HepG2 (cell line): Measurements from ENCODE around the gene KDM8. TPM values are rescaled to one million over a fixed set of nuclear protein-coding genes. Genes with fewer than 3 reads are reported as not detected.

Experiments
- ATAC-seq: fragments of 200-7000 bp; cut with Tn5 transposase; 3 replicates; pipeline ENCODE4 v1.9.1; 2020; ENCODE audit warnings: mild to moderate bottlenecking, moderate library complexity
- BruUV-seq: library from RNA; stranded (reverse); fragments of 400-500 nt; replicated peaks from 2 replicates; lab custom pipeline; 2021; lab: Mats Ljungman, UMichigan
- CTCF ChIA-PET: fragments of 300-600 bp; formaldehyde crosslinking; extraction: SDS; loops from one replicate; lab custom pipeline; 2021; ENCODE audit warnings: low total read pairs, inconsistent platforms, low intra/inter-chr PET ratio; lab: Yijun Ruan, JAX
- POLR2A ChIA-PET: fragments of 350-600 bp; sonication (Branson Sonifier 250); formaldehyde crosslinking; loops from one replicate; lab custom pipeline; 2020; ENCODE audit warnings: antibody characterized with exemption, inconsistent platforms; lab: Yijun Ruan, JAX
- DNase-seq: peaks from one replicate; pipeline ENCODE4 v3.0.0-alpha.2; 2015; ENCODE audit warnings: low spot score
- FAIRE-seq: peaks from 3 replicates; lab custom pipeline; 2011; peaks lifted over from hg19 to GRCh38; lab: Jason Lieb, UNC
- H2AFZ ChIP-seq: one replicate; pipeline ENCODE4 v1.6.1; 2011; ENCODE audit warnings: low read length, inconsistent platforms
- H3K27ac ChIP-seq: fragments of 300-600 bp; 3 replicates; pipeline ENCODE4 v1.8.0; 2011; ENCODE audit warnings: mixed run types, mild to moderate bottlenecking, mixed read lengths, low read length, inconsistent platforms; ENCODE audit not compliant: insufficient read depth; ENCODE audit errors: extremely low read length
- H3K27me3 ChIP-seq, 2 experiments: fragments of 200-600 bp in 1 of 2; 2 replicates in 1 of 2; 3 replicates in 1 of 2; pipeline versions ENCODE4 v1.6.0 to v1.8.0; 2011; ENCODE audit warnings: low read length in 2 of 2, mild to moderate bottlenecking in 2 of 2, moderate library complexity in 2 of 2, inconsistent platforms in 1 of 2; ENCODE audit not compliant: insufficient read depth in 2 of 2, control insufficient read depth in 1 of 2
- H3K36me3 ChIP-seq, 2 experiments: fragments of 200-600 bp in 1 of 2; replicated peaks in 1 of 2; 2 replicates in 1 of 2; 3 replicates in 1 of 2; pipeline versions ENCODE4 v1.5.1 to v1.8.0; 2011; ENCODE audit warnings: low read length in 2 of 2, inconsistent platforms in 1 of 2; ENCODE audit not compliant: insufficient read depth in 2 of 2, control insufficient read depth in 1 of 2
- H3K4me1 ChIP-seq: 2 replicates; pipeline ENCODE4 v1.5.1; 2012; ENCODE audit warnings: low read length, inconsistent platforms; ENCODE audit not compliant: insufficient read depth
- H3K4me2 ChIP-seq: 2 replicates; pipeline ENCODE4 v1.6.0; 2011; ENCODE audit warnings: low read depth, low read length, inconsistent platforms
- H3K4me3 ChIP-seq, 3 experiments: fragments of 200-600 bp in 1 of 3; sonication (generic), shearing (Covaris generic) in 1 of 3; replicated peaks in 1 of 3; 2 replicates each; pipeline ENCODE4 v1.5.1; 2011 to 2016; ENCODE audit warnings: low read length in 3 of 3, inconsistent platforms in 2 of 3, low read depth in 2 of 3, mild to moderate bottlenecking in 2 of 3, control low read depth in 1 of 3, mixed read lengths in 1 of 3; ENCODE audit not compliant: insufficient read depth in 1 of 3
- H3K79me2 ChIP-seq: one replicate; pipeline ENCODE4 v1.6.1; 2011; ENCODE audit warnings: low read length, inconsistent platforms; ENCODE audit not compliant: insufficient read depth
- H3K9ac ChIP-seq: 2 replicates; pipeline ENCODE4 v1.6.0; 2011; ENCODE audit warnings: mild to moderate bottlenecking, low read depth, low read length, inconsistent platforms; ENCODE audit not compliant: insufficient read depth
- H3K9me3 ChIP-seq: 2 replicates; pipeline ENCODE4 v1.5.1; 2012; ENCODE audit warnings: mild to moderate bottlenecking, low read length
- H4K20me1 ChIP-seq: 2 replicates; pipeline ENCODE4 v1.6.0; 2011; ENCODE audit warnings: inconsistent platforms, mild to moderate bottlenecking, low read length, moderate library complexity; ENCODE audit not compliant: insufficient read depth
- ATM ChIP-seq: fragments of 450-650 bp; IDR thresholded peaks from 2 replicates; pipeline ENCODE4 v1.7.1; 2017; ENCODE audit warnings: mild to moderate bottlenecking, borderline replicate concordance
- HNRNPLL ChIP-seq: fragments of 200-400 bp; formaldehyde crosslinking; IDR thresholded peaks from 2 replicates; pipeline ENCODE4 v1.6.1; 2017; ENCODE audit warnings: mild to moderate bottlenecking, low read depth, low read length; ENCODE audit not compliant: poor library complexity, severe bottlenecking
- KAT2B ChIP-seq: fragments of 150-350 bp; IDR thresholded peaks from 2 replicates; pipeline ENCODE4 v1.6.1; 2014; ENCODE audit warnings: low read depth, low read length, borderline replicate concordance
- KLF6 ChIP-seq: IDR thresholded peaks from 2 replicates; pipeline ENCODE4 v1.8.0; 2016; ENCODE audit warnings: missing biosample characterization, missing genetic modification reagents
- KMT2B ChIP-seq: IDR thresholded peaks from 2 replicates; pipeline ENCODE4 v1.6.1; 2016; ENCODE audit warnings: missing genetic modification reagents, missing compliant biosample characterization
- MAF1 ChIP-seq: sonication (generic); formaldehyde crosslinking; IDR thresholded peaks from 2 replicates; pipeline ENCODE4 v1.5.0; 2020; ENCODE audit warnings: missing genetic modification reagents, borderline replicate concordance
- REXO4 ChIP-seq: sonication (generic); formaldehyde crosslinking; IDR thresholded peaks from 2 replicates; pipeline ENCODE4 v1.8.0; 2022; ENCODE audit warnings: missing genetic modification reagents, mild to moderate bottlenecking, borderline replicate concordance
- RFXANK ChIP-seq: IDR thresholded peaks from 2 replicates; pipeline ENCODE4 v1.6.1; 2016
- SMAD3 ChIP-seq: sonication (generic); formaldehyde crosslinking; IDR thresholded peaks from 2 replicates; pipeline ENCODE4 v1.4.0; 2020; ENCODE audit warnings: missing genetic modification reagents
- SNRNP70 ChIP-seq: fragments of 200-400 bp; formaldehyde crosslinking; IDR thresholded peaks from 2 replicates; pipeline ENCODE4 v1.6.1; 2017; ENCODE audit warnings: mild to moderate bottlenecking, low read depth, low read length, moderate library complexity
- SP5 ChIP-seq: IDR thresholded peaks from 2 replicates; pipeline ENCODE4 v1.6.1; 2016; ENCODE audit warnings: low read depth, borderline replicate concordance
- TCF12 ChIP-seq, 2 experiments: fragments of 450-650 bp in 1 of 2; sonication (generic) in 1 of 2; formaldehyde crosslinking in 1 of 2; IDR thresholded peaks; 2 replicates each; pipeline versions ENCODE4 v1.6.1 to v1.8.0; 2017 to 2022; ENCODE audit warnings: antibody characterized with exemption in 1 of 2, mild to moderate bottlenecking in 1 of 2, missing genetic modification reagents in 1 of 2, moderate library complexity in 1 of 2
- ZBTB2 ChIP-seq: sonication (generic); formaldehyde crosslinking; IDR thresholded peaks from 2 replicates; pipeline ENCODE4 v1.8.0; 2022; ENCODE audit warnings: low read depth, missing genetic modification reagents
- ZBTB7A ChIP-seq: sonication (generic); formaldehyde crosslinking; IDR thresholded peaks from 2 replicates; pipeline ENCODE4 v1.8.0; 2022; ENCODE audit warnings: mild to moderate bottlenecking, missing genetic modification reagents
- ZNF224 ChIP-seq: sonication (generic); formaldehyde crosslinking; IDR thresholded peaks from 2 replicates; pipeline ENCODE4 v1.5.0; 2020; ENCODE audit warnings: mild to moderate bottlenecking, missing genetic modification reagents
- ZNF460 ChIP-seq: sonication (generic); formaldehyde crosslinking; IDR thresholded peaks from 2 replicates; pipeline ENCODE4 v1.5.1; 2020; ENCODE audit warnings: missing genetic modification reagents, mild to moderate bottlenecking, borderline replicate concordance
- ZNF556 ChIP-seq: sonication (generic); formaldehyde crosslinking; IDR thresholded peaks from 2 replicates; pipeline ENCODE4 v1.4.0; 2020; ENCODE audit warnings: mild to moderate bottlenecking, missing genetic modification reagents, borderline replicate concordance
- ZNF563 ChIP-seq: sonication (generic); formaldehyde crosslinking; IDR thresholded peaks from 2 replicates; pipeline ENCODE4 v1.8.0; 2022; ENCODE audit warnings: mild to moderate bottlenecking, moderate library complexity, missing genetic modification reagents
- ZNF678 ChIP-seq: sonication (generic); formaldehyde crosslinking; IDR thresholded peaks from 2 replicates; pipeline ENCODE4 v1.4.0; 2020; ENCODE audit warnings: mild to moderate bottlenecking, missing genetic modification reagents
- ZNF800 ChIP-seq: sonication (generic); formaldehyde crosslinking; IDR thresholded peaks from 2 replicates; pipeline ENCODE4 v1.4.0; 2020; ENCODE audit warnings: missing genetic modification reagents
- ZNF850 ChIP-seq: sonication (generic); formaldehyde crosslinking; conservative IDR thresholded peaks from 2 replicates; pipeline ENCODE4 v1.9.0; 2021; ENCODE audit warnings: mild to moderate bottlenecking, missing genetic modification reagents
- WGBS: methylation state at CpG from one replicate; pipeline ENCODE4 v1.1.6; 2017; ENCODE audit warnings: low lambda C conversion rate; 5-methylcytosine and 5-hydroxymethylcytosine counted together
- in situ Hi-C: cut with HindIII; loops from 2 replicates; pipeline ENCODE4 v1.10.0; 2017; ENCODE audit warnings: low pct_unique_long_range_greater_than_20kb; ENCODE audit not compliant: extremely low pct_ligation_motif_present
- intact Hi-C: fragments of 100-400 bp; cut with micrococcal nuclease; formaldehyde crosslinking; loops from one replicate; pipeline ENCODE4 v1.10.0; 2022; ENCODE audit not compliant: unreplicated experiment
- polyA plus RNA-seq, 8 experiments: library from polyadenylated mRNA; depleted of rRNA in 3 of 8; stranded (reverse) in 7 of 8; unstranded in 1 of 8; fragments of >200 nt; fragmentation: Illumina TruSeq in 4 of 8; extraction: Trizol in 4 of 8; gene quantifications; 2 replicates each; pipeline versions ENCODE4 v1.2.1 to v1.2.3, GENCODE V29; 2011 to 2016; ENCODE audit warnings: low read depth in 4 of 8, missing spikeins in 1 of 8, mixed read lengths in 1 of 8; ENCODE audit not compliant: insufficient read depth in 1 of 8
- total RNA-seq, 5 experiments: library from RNA; depleted of rRNA; stranded (reverse); fragments of >200 nt; fragmentation: Illumina TruSeq; extraction: Trizol; gene quantifications; 2 replicates each; pipeline ENCODE4 v1.2.3, GENCODE V29; 2016; ENCODE audit warnings: low read depth in 1 of 5

The KDM8 gene
- total and polyA plus RNA-seq, 2 of the 13 experiments (the other 11 are each of a cell fraction or from before 2014, with no cell fraction given) = 3.3 to 8.6 TPM

GRCh38 chr16:27269300-27270150 lies 66.2 kb downstream of the KDM8 start:
- ChIA-PET CTCF (no interaction called here), POLR2A (interaction anchor here (1.0 to 3.5 kb wide), 10 partner anchors 9 to 66 kb away, joined by 3 to 17 read pairs (median 8); partner anchors contain the start of gene KDM8)
- Histone ChIP-seq H3K79me2 (peaks cover 39% of the 10 kb centered on the region), H4K20me1 (no peaks in the 10 kb centered on the region), H3K4me3 (peak overlapping the region; percentile 83 to 96 (median 94)), H2AFZ (no peak overlapping the region), H3K4me2 (peak overlapping the region; percentile 80), H3K27ac (peak overlapping the region; percentile 79), H3K9ac (peak overlapping the region; percentile 83), H3K9me3 (no peaks in the 10 kb centered on the region), H3K27me3 (no peaks in the 10 kb centered on the region; a peak in 1 of 5 replicates), H3K4me1 (peaks cover 80% of the 10 kb centered on the region), H3K36me3 (no peaks in the 10 kb centered on the region)
- in situ Hi-C loops (loop anchor here (5.0 kb wide), 1 partner anchor 43 kb away; the partner anchor contains the start of gene IL4R), intact Hi-C loops (loop anchor here (2.0 kb wide), 1 partner anchor 65 kb away; no protein-coding TSS in a partner anchor)
- WGBS = 17% methylated on average over 9 of the region's 9 CpGs
- DNase-seq = peak; percentile 70
- FAIRE-seq = peak; percentile 46
- BruUV-seq = no TSS peak
- ATAC-seq = no peak
- TF ChIP-seq SMAD3 (CRISPR knock-in tag) (no peak; the same call in 1 of the 2 replicates), ZBTB2 (CRISPR knock-in tag) (no peak), ATM (no peak), KMT2B (CRISPR knock-in tag) (0 out of 2 replicates have a peak, but pooled peaks have one; percentile 25), SNRNP70 (no peak), ZNF678 (CRISPR knock-in tag) (no peak), ZNF850 (CRISPR knock-in tag) (no peak), REXO4 (CRISPR knock-in tag) (0 out of 2 replicates have a peak, but pooled peaks have one; percentile 19), ZNF556 (CRISPR knock-in tag) (no peak), KAT2B (no peak), HNRNPLL (no peak), ZNF460 (CRISPR knock-in tag) (no peak), ZNF224 (CRISPR knock-in tag) (no peak), ZNF800 (CRISPR knock-in tag) (no peak), MAF1 (CRISPR knock-in tag) (no peak), TCF12 (IDR thresholded peaks at IDR 0.05) (no peak), TCF12 (CRISPR knock-in tag; IDR thresholded peaks at IDR 0.05) (no peak), ZNF563 (CRISPR knock-in tag) (no peak), KLF6 (no peak), SP5 (CRISPR knock-in tag) (no peak), ZBTB7A (CRISPR knock-in tag) (no peak), RFXANK (no peak)
